Mesenchymal stem cell (in vitro differentiated cells and primary cell): Measurements from ENCODE around the gene IL17C.
A peak's percentile ranks its signal among the peaks of the same experiment; 100 is the strongest.

Experiments
- DNase-seq: peaks from one replicate; pipeline ENCODE4 v3.0.0-alpha.2; 2013
- H2AFZ ChIP-seq: one replicate; pipeline ENCODE4 v1.6.1; 2013; ENCODE audit warnings: low read depth, mild to moderate bottlenecking, control low read depth, inconsistent platforms, low read length, moderate library complexity
- H2AK5ac ChIP-seq: 2 replicates; pipeline ENCODE4 v1.6.1; 2013; ENCODE audit warnings: low read length, moderate library complexity, mild to moderate bottlenecking, inconsistent platforms; ENCODE audit not compliant: severe bottlenecking
- H2BK120ac ChIP-seq: one replicate; pipeline ENCODE4 v1.6.1; 2013; ENCODE audit warnings: low read depth, mild to moderate bottlenecking, inconsistent platforms, low read length, moderate library complexity
- H2BK12ac ChIP-seq, 2 experiments: one replicate each; pipeline ENCODE4 v1.6.1; 2013; ENCODE audit warnings: inconsistent platforms in 2 of 2, low read length in 2 of 2, mild to moderate bottlenecking in 2 of 2, moderate library complexity in 2 of 2, control low read depth in 1 of 2
- H2BK15ac ChIP-seq: one replicate; pipeline ENCODE4 v1.6.1; 2013; ENCODE audit warnings: mild to moderate bottlenecking, low read depth, inconsistent platforms; ENCODE audit not compliant: poor library complexity, severe bottlenecking
- H2BK5ac ChIP-seq: 2 replicates; pipeline ENCODE4 v1.6.1; 2013; ENCODE audit warnings: low read depth, mild to moderate bottlenecking, low read length, control low read depth, inconsistent platforms; ENCODE audit not compliant: poor library complexity, severe bottlenecking
- H3K14ac ChIP-seq, 2 experiments: one replicate each; pipeline ENCODE4 v1.6.1; 2013; ENCODE audit warnings: inconsistent platforms in 2 of 2, low read length in 2 of 2, control low read depth in 1 of 2, mild to moderate bottlenecking in 1 of 2, moderate library complexity in 1 of 2
- H3K18ac ChIP-seq, 2 experiments: one replicate each; pipeline ENCODE4 v1.6.1; 2013; ENCODE audit warnings: inconsistent platforms in 2 of 2, low read length in 2 of 2, control low read depth in 1 of 2, low read depth in 1 of 2, mild to moderate bottlenecking in 1 of 2
- H3K23ac ChIP-seq, 2 experiments: one replicate each; pipeline ENCODE4 v1.6.1; 2013; ENCODE audit warnings: inconsistent platforms in 2 of 2, low read length in 2 of 2, mild to moderate bottlenecking in 2 of 2, moderate library complexity in 2 of 2, control low read depth in 1 of 2
- H3K27ac ChIP-seq: 2 replicates; pipeline ENCODE4 v1.5.1; 2013; ENCODE audit warnings: mild to moderate bottlenecking, moderate library complexity, low read length, control low read depth, inconsistent platforms; ENCODE audit not compliant: poor library complexity, severe bottlenecking
- H3K27me3 ChIP-seq, 2 experiments: 2 replicates each; pipeline versions ENCODE4 v1.6.1 to v1.7.0; 2013; ENCODE audit warnings: low read length in 2 of 2, mild to moderate bottlenecking in 2 of 2, moderate library complexity in 2 of 2, control low read depth in 1 of 2, inconsistent platforms in 1 of 2; ENCODE audit not compliant: control insufficient read depth in 1 of 2, insufficient read depth in 1 of 2
- H3K36me3 ChIP-seq, 2 experiments: 2 replicates each; pipeline versions ENCODE4 v1.6.1 to v1.7.0; 2013; ENCODE audit warnings: low read length in 2 of 2, control low read depth in 1 of 2, inconsistent platforms in 1 of 2, low read depth in 1 of 2, mild to moderate bottlenecking in 1 of 2; ENCODE audit not compliant: insufficient read depth in 2 of 2, control insufficient read depth in 1 of 2
- H3K4ac ChIP-seq, 2 experiments: one replicate each; pipeline ENCODE4 v1.6.1; 2013; ENCODE audit warnings: inconsistent platforms in 2 of 2, low read length in 2 of 2, mild to moderate bottlenecking in 2 of 2, moderate library complexity in 2 of 2, control low read depth in 1 of 2, low read depth in 1 of 2
- H3K4me1 ChIP-seq: 2 replicates; pipeline ENCODE4 v1.6.1; 2013; ENCODE audit warnings: low read depth, low read length, control low read depth; ENCODE audit not compliant: control insufficient read depth, insufficient read depth
- H3K4me2 ChIP-seq: 2 replicates; pipeline ENCODE4 v1.6.1; 2013; ENCODE audit warnings: low read length, mild to moderate bottlenecking, inconsistent platforms; ENCODE audit not compliant: poor library complexity, severe bottlenecking
- H3K4me3 ChIP-seq, 2 experiments: 2 replicates each; pipeline versions ENCODE4 v1.5.1 to v1.7.0; 2013; ENCODE audit warnings: low read length in 2 of 2, mild to moderate bottlenecking in 2 of 2, control low read depth in 1 of 2, low read depth in 1 of 2; ENCODE audit not compliant: insufficient read depth in 1 of 2
- H3K79me1 ChIP-seq: replicated peaks from 2 replicates; pipeline ENCODE4 v1.6.1; 2013; ENCODE audit warnings: mild to moderate bottlenecking, control low read depth, low read length, inconsistent platforms; ENCODE audit not compliant: poor library complexity, severe bottlenecking
- H3K9ac ChIP-seq: 2 replicates; pipeline ENCODE4 v1.7.0; 2013; ENCODE audit warnings: mild to moderate bottlenecking, low read length, moderate library complexity
- H3K9me3 ChIP-seq: 2 replicates; pipeline ENCODE4 v1.7.0; 2013; ENCODE audit warnings: mild to moderate bottlenecking, low read length; ENCODE audit not compliant: control insufficient read depth
- H4K8ac ChIP-seq: one replicate; pipeline ENCODE4 v1.6.1; 2013; ENCODE audit warnings: inconsistent platforms, mild to moderate bottlenecking, low read length, moderate library complexity
- H4K91ac ChIP-seq: one replicate; pipeline ENCODE4 v1.6.1; 2013; ENCODE audit warnings: mild to moderate bottlenecking, low read length, inconsistent platforms
- WGBS: methylation state at CpG from one replicate; pipeline ENCODE4 v1.1.7; 2013; ENCODE audit warnings: mixed read lengths; 5-methylcytosine and 5-hydroxymethylcytosine counted together

The IL17C gene

GRCh38 chr16:88618182-88618955 lies 20.0 kb upstream of the IL17C start:
- Histone ChIP-seq H3K27ac (no peak overlapping the region), H3K4ac (no peak overlapping the region), H3K79me1 (peaks cover 56% of the 10 kb centered on the region), H4K8ac (no peak overlapping the region), H3K18ac (no peak overlapping the region), H2BK5ac (no peak overlapping the region), H2AFZ (no peak overlapping the region), H3K9ac (no peak overlapping the region), H3K4me3 (no peak overlapping the region), H2BK12ac (peak overlapping the region; percentile 23), H3K9me3 (no peaks in the 10 kb centered on the region), H4K91ac (no peak overlapping the region), H3K4me2 (no peak overlapping the region), H3K27me3 (no peaks in the 10 kb centered on the region), H3K4me1 (peaks cover 20% of the 10 kb centered on the region), H2AK5ac (no peak overlapping the region), H3K14ac (peak overlapping the region in 1 of 2 experiments; percentile 41), H2BK15ac (no peak overlapping the region), H3K36me3 (peaks cover 45 to 79% of the 10 kb centered on the region in 2 experiments), H2BK120ac (no peak overlapping the region), H3K23ac (no peak overlapping the region)
- DNase-seq = peak; percentile 28
- WGBS = 82% methylated on average over 19 of the region's 20 CpGs

- H3K18ac ChIP-seq = peak overlapping the region in 1 of 2 experiments; percentile 93
- H3K36me3 ChIP-seq = peaks cover 45 to 82% of the 10 kb centered on the region in 2 experiments
- no peaks in the 10 kb centered on the region for H3K27me3 ChIP-seq
- H3K4me3 ChIP-seq = no peak overlapping the region
- peaks cover 20% of the 10 kb centered on the region for H3K4me1 ChIP-seq
- no peak overlapping the region for H2AFZ ChIP-seq
- no peak overlapping the region for H4K8ac ChIP-seq
- H3K4ac ChIP-seq = peak overlapping the region in 1 of 2 experiments; percentile 29
- H3K9me3 ChIP-seq = no peaks in the 10 kb centered on the region
- peak overlapping the region in 1 of 2 experiments; percentile 85 for H2BK12ac ChIP-seq
- no peak overlapping the region for H2AK5ac ChIP-seq
- peaks cover 55% of the 10 kb centered on the region for H3K79me1 ChIP-seq
- no peak overlapping the region for H2BK15ac ChIP-seq
- H2BK120ac ChIP-seq = no peak overlapping the region
- peak overlapping the region; percentile 19 for H4K91ac ChIP-seq
- no peak overlapping the region for H2BK5ac ChIP-seq
- no peak for DNase-seq
- H3K4me2 ChIP-seq = no peak overlapping the region
- WGBS = 94% methylated on average over 19 of the region's 19 CpGs
- no peak overlapping the region for H3K9ac ChIP-seq
- H3K14ac ChIP-seq = peak overlapping the region in 1 of 2 experiments; percentile 70
- H3K27ac ChIP-seq = no peak overlapping the region
- no peak overlapping the region for H3K23ac ChIP-seq
Observed at GRCh38 chr16:88618956-88619667, 19.3 kb upstream of the IL17C start.

GRCh38 chr16:88619859-88620815 lies 18.2 kb upstream of the IL17C start:
- peaks cover 52% of the 10 kb centered on the region for H3K79me1 ChIP-seq
- WGBS = 47% methylated on average over 12 of the region's 14 CpGs
- H3K4me1 ChIP-seq = peaks cover 15% of the 10 kb centered on the region

More at GRCh38 chr16:88619859-88620815, 18.2 kb upstream of the IL17C start:
- H4K91ac ChIP-seq = no peak overlapping the region
- no peak overlapping the region for H3K9ac ChIP-seq
- H2BK120ac ChIP-seq = no peak overlapping the region
- H3K14ac ChIP-seq = no peak overlapping the region
- no peak overlapping the region for H3K4me3 ChIP-seq
- no peak overlapping the region for H3K4me2 ChIP-seq
- no peak overlapping the region for H3K27ac ChIP-seq
- H3K18ac ChIP-seq = peak overlapping the region in 1 of 2 experiments; percentile 25
- peak overlapping the region in 1 of 2 experiments; percentile 29 for H3K4ac ChIP-seq
- H3K9me3 ChIP-seq = no peaks in the 10 kb centered on the region
- H3K27me3 ChIP-seq = no peaks in the 10 kb centered on the region
- H2BK12ac ChIP-seq = peak overlapping the region in 1 of 2 experiments; percentile 23
- H2AK5ac ChIP-seq = no peak overlapping the region
- no peak overlapping the region for H3K23ac ChIP-seq
- H3K36me3 ChIP-seq = peaks cover 54 to 85% of the 10 kb centered on the region in 2 experiments
- no peak overlapping the region for H4K8ac ChIP-seq
- H2BK5ac ChIP-seq = no peak overlapping the region
- no peak overlapping the region for H2AFZ ChIP-seq
- H2BK15ac ChIP-seq = no peak overlapping the region
- peak; percentile 97 for DNase-seq
